K562 (cell line): Measurements from ENCODE around the gene AVPI1. TPM values are rescaled to one million over a fixed set of nuclear protein-coding genes. Genes with fewer than 3 reads are reported as not detected.

Experiments used
- ASH1L ChIP-seq: fragments of 450-650 bp; IDR thresholded peaks from 2 replicates; pipeline ENCODE4 v1.6.1; 2018; ENCODE audit warnings: borderline replicate concordance, mild to moderate bottlenecking, low read depth; ENCODE audit not compliant: partially characterized antibody
- CHD1 ChIP-seq: fragments of 200-600 bp; sonication (generic); IDR thresholded peaks from one replicate; pipeline ENCODE4 v1.6.1; 2012; ENCODE audit warnings: mild to moderate bottlenecking, moderate library complexity, low read length, inconsistent platforms
- CREM ChIP-seq: IDR thresholded peaks from 2 replicates; pipeline ENCODE4 v1.6.1; 2014; ENCODE audit warnings: antibody characterized with exemption, low read depth
- MED1 ChIP-seq: sonication (generic); formaldehyde crosslinking; IDR thresholded peaks from 2 replicates; pipeline ENCODE4 v1.8.1; 2023; ENCODE audit warnings: missing genetic modification reagents, borderline replicate concordance
- SFPQ ChIP-seq: fragments of 200-400 bp; formaldehyde crosslinking; IDR thresholded peaks from 2 replicates; pipeline ENCODE4 v1.6.1; 2017; ENCODE audit warnings: mild to moderate bottlenecking, low read depth, low read length, moderate library complexity
- SMARCB1 ChIP-seq: IDR thresholded peaks from 2 replicates; pipeline ENCODE4 v1.6.1; 2011; ENCODE audit warnings: improper control_type of control experiment, low read depth; ENCODE audit not compliant: insufficient read length
- SNIP1 ChIP-seq: fragments of 450-650 bp; IDR thresholded peaks from 2 replicates; pipeline ENCODE4 v1.7.1; 2017; ENCODE audit warnings: low read depth, mild to moderate bottlenecking
- SPI1 ChIP-seq: IDR thresholded peaks from 2 replicates; pipeline ENCODE4 v1.6.1; 2011; ENCODE audit warnings: low read depth, low read length, control low read depth, borderline replicate concordance
- TAF1 ChIP-seq: IDR thresholded peaks from 2 replicates; pipeline ENCODE4 v1.6.1; 2011; ENCODE audit warnings: mild to moderate bottlenecking, low read length, moderate library complexity; ENCODE audit not compliant: insufficient read depth, control insufficient read depth, severe bottlenecking; ENCODE audit errors: extremely low read depth
- TEAD1 ChIP-seq, 2 experiments: fragments of 450-650 bp in 1 of 2; sonication (generic) in 1 of 2; formaldehyde crosslinking; IDR thresholded peaks; 2 replicates each; pipeline versions ENCODE4 v1.4.0 to v1.8.0; 2020 to 2022; ENCODE audit warnings: mild to moderate bottlenecking in 2 of 2, missing genetic modification reagents in 1 of 2
- ZNF239 ChIP-seq: fragments of 250-450 bp; sonication (Bioruptor Pico); IDR thresholded peaks from 2 replicates; pipeline ENCODE4 v1.4.0; 2020; ENCODE audit warnings: mild to moderate bottlenecking
- ZNF24 ChIP-seq: fragments of 450-650 bp; IDR thresholded peaks from 2 replicates; pipeline ENCODE4 v1.6.1; 2016
- ZNF277 ChIP-seq: fragments of 250-450 bp; sonication (Bioruptor Pico); IDR thresholded peaks from 2 replicates; pipeline ENCODE4 v1.8.0; 2022; ENCODE audit warnings: inconsistent platforms, mild to moderate bottlenecking, moderate library complexity, borderline replicate concordance
- ZNF316 ChIP-seq: fragments of 450-650 bp; IDR thresholded peaks from 2 replicates; pipeline ENCODE4 v1.6.1; 2016
- polyA plus RNA-seq, 8 experiments: library from polyadenylated mRNA; depleted of rRNA in 4 of 8; stranded (reverse) in 5 of 8; unstranded in 3 of 8; fragments of >200 nt; fragmentation: Nextera tagmentation in 2 of 8; fragmentation: Illumina TruSeq in 1 of 8; extraction: Ambion mirVana in 2 of 8; extraction: Trizol in 1 of 8; gene quantifications; 2 replicates each; pipeline versions ENCODE4 v1.2.1 to v1.2.3, GENCODE V29; 2011 to 2014; ENCODE audit warnings: inconsistent platforms in 1 of 8, missing spikeins in 1 of 8
- total RNA-seq, 7 experiments: library from RNA; depleted of rRNA in 6 of 7; stranded (reverse); fragments of >200 nt in 6 of 7; fragmentation: Illumina TruSeq in 2 of 7; extraction: Trizol in 2 of 7; gene quantifications; 2 replicates each; pipeline versions ENCODE4 v1.2.1 to v1.2.3, GENCODE V29; 2011 to 2021; ENCODE audit warnings: low replicate concordance in 1 of 7
- TF ChIP-seq, protein P1 (sequence below), 3 experiments: fragments of 200-800 bp in 1 of 3; sonication (Bioruptor generic) in 1 of 3; sonication (generic) in 1 of 3; formaldehyde crosslinking in 1 of 3; IDR thresholded peaks; 2 replicates each; pipeline versions ENCODE4 v1.6.1 to v1.8.0; 2016 to 2022; ENCODE audit warnings: mild to moderate bottlenecking in 2 of 3, missing compliant biosample characterization in 2 of 3, missing genetic modification characterization in 2 of 3, missing genetic modification reagents in 1 of 3

AVPI1 gene
- total and polyA plus RNA-seq, 9 of the 15 experiments (the other 6 are each of a cell fraction or from before 2014, with no cell fraction given), result 0.90 to 10.4 (median 7.4) TPM

- TF ChIP-seq SFPQ, result no peak
- no peak for TF ChIP-seq TAF1
- TF ChIP-seq ASH1L, result no peak
- no peak for TF ChIP-seq ZNF277
- no peak for TF ChIP-seq ZNF316
- TF ChIP-seq ZNF24, result 0 out of 2 replicates have a peak, but pooled peaks have one; percentile 17
- TF ChIP-seq MED1, result no peak
- TF ChIP-seq SNIP1, result no peak
- peak; percentile 46; the same call in 1 of the 2 replicates for TF ChIP-seq CREM
- no peak for TF ChIP-seq TEAD1 (CRISPR knock-in tag; IDR thresholded peaks at IDR 0.05)
- TF ChIP-seq CHD1, result no peak
- no peak for TF ChIP-seq SMARCB1
- no peak for TF ChIP-seq ZNF239 (CRISPR knock-in tag)
- TF ChIP-seq, protein P1, sequence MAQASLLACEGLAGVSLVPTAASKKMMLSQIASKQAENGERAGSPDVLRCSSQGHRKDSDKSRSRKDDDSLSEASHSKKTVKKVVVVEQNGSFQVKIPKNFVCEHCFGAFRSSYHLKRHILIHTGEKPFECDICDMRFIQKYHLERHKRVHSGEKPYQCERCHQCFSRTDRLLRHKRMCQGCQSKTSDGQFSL (CRISPR knock-in tag; IDR thresholded peaks at IDR 0.05), result no peak
- TF ChIP-seq, protein P1 (tag; IDR thresholded peaks at IDR 0.05), result no peak
- TF ChIP-seq SPI1, result no peak
These were observed 38.3 kb downstream of the AVPI1 start (continued) for GRCh38 chr10:97648562-97649404.
